ENCODE results near the gene C2orf72. TPM values are rescaled to one million over a fixed set of nuclear protein-coding genes. Genes with fewer than 3 reads are reported as not detected.
"Not testable (repeated sequence)": the region's sequence is repeated elsewhere in the genome, so short reads cannot be mapped to it uniquely, and the experiment has no call there.

C2orf72 gene
- total RNA-seq, 1 experiment from 2014 or later = 2.6 TPM

- DNase-seq (ENCODE audit: low spot score) = no peak
Observed at GRCh38 chr2:231013820-231014219, 23.5 kb upstream of the C2orf72 start.

- no peak for DNase-seq (ENCODE audit: low spot score)
Observed at GRCh38 chr2:231015478-231015877, 21.8 kb upstream of the C2orf72 start.

- no peak for DNase-seq (ENCODE audit: low spot score)
Observed at GRCh38 chr2:231015926-231016325, 21.4 kb upstream of the C2orf72 start.

GRCh38 chr2:231016566-231017230 is 20.6 kb upstream of the C2orf72 start:
- no peak for DNase-seq (ENCODE audit: low spot score)

- peak; percentile 39 for DNase-seq (ENCODE audit: low spot score)
Observed at GRCh38 chr2:231017231-231017598, 20.1 kb upstream of the C2orf72 start.

GRCh38 chr2:231018184-231018583 is 19.1 kb upstream of the C2orf72 start:
- no peak for DNase-seq (ENCODE audit: low spot score)

GRCh38 chr2:231025059-231025458 is 12.3 kb upstream of the C2orf72 start:
- DNase-seq (ENCODE audit: low spot score) = not testable (repeated sequence)

- no peak for DNase-seq (ENCODE audit: low spot score)
Observed at GRCh38 chr2:231028889-231029288, 8.4 kb upstream of the C2orf72 start.

- no peak for DNase-seq (ENCODE audit: low spot score)
Observed at GRCh38 chr2:231029563-231029962, 7.8 kb upstream of the C2orf72 start.

GRCh38 chr2:231030725-231031124 is 6.6 kb upstream of the C2orf72 start:
- DNase-seq (ENCODE audit: low spot score) = no peak

- DNase-seq (ENCODE audit: low spot score) = no peak
Observed at GRCh38 chr2:231032575-231033140, 4.7 kb upstream of the C2orf72 start.

- no peak for DNase-seq (ENCODE audit: low spot score)
Observed at GRCh38 chr2:231033147-231034132, 3.9 kb upstream of the C2orf72 start.

- no peak for DNase-seq (ENCODE audit: low spot score)
Observed at GRCh38 chr2:231034291-231034882, 2.9 kb upstream of the C2orf72 start.

- DNase-seq (ENCODE audit: low spot score) = no peak
Observed at GRCh38 chr2:231036131-231036530, 1.2 kb upstream of the C2orf72 start.

- DNase-seq (ENCODE audit: low spot score) = no peak
Observed at GRCh38 chr2:231036578-231037106, 681 bp upstream of the C2orf72 start.

- no peak for DNase-seq (ENCODE audit: low spot score)
Observed at GRCh38 chr2:231037731-231038482, 584 bp downstream of the C2orf72 start.

GRCh38 chr2:231038483-231039293 is 1.4 kb downstream of the C2orf72 start:
- DNase-seq (ENCODE audit: low spot score) = no peak

GRCh38 chr2:231039294-231039664 is 2.0 kb downstream of the C2orf72 start:
- no peak for DNase-seq (ENCODE audit: low spot score)

GRCh38 chr2:231039821-231040364 is 2.6 kb downstream of the C2orf72 start:
- DNase-seq (ENCODE audit: low spot score) = no peak

GRCh38 chr2:231041061-231041689 is 3.9 kb downstream of the C2orf72 start:
- peak; percentile 26 for DNase-seq (ENCODE audit: low spot score)

Data from A172 (cell line).